Activated naive CD4-positive, alpha-beta T cell treated with anti-CD3 and anti-CD28 coated beads, Interleukin-2, amount 50 U/mL, for 72 hours (primary cell): ENCODE measurements around the gene KBTBD6. TPM values are rescaled to one million over a fixed set of nuclear protein-coding genes. Genes with fewer than 3 reads are reported as not detected.
"Not testable (repeated sequence)": the region's sequence is repeated elsewhere in the genome, so short reads cannot be mapped to it uniquely, and the experiment has no call there.

Experiments
- ATAC-seq, 2 donors: fragments of 150-1000 bp; cut with Tn5 transposase; 2 replicates each; pipeline ENCODE4 v1.10.0; 2021; ENCODE audit warnings: mild to moderate bottlenecking in 2 of 2, moderate library complexity in 2 of 2
- DNase-seq, 2 donors: peaks; one replicate each; pipeline ENCODE4 v3.0.0; 2021 to 2022; ENCODE audit warnings: low spot score in 2 of 2
- H3K27ac Mint-ChIP-seq, 2 donors: one replicate each; pipeline ENCODE4 v1.8.0; 2022; ENCODE audit warnings: mild to moderate bottlenecking in 2 of 2, mixed read lengths in 2 of 2
- H3K36me3 Mint-ChIP-seq, 2 donors: one replicate each; pipeline ENCODE4 v1.8.0; 2022; ENCODE audit warnings: mixed read lengths in 2 of 2
- H3K9me3 Mint-ChIP-seq, 2 donors: one replicate each; pipeline ENCODE4 v1.8.0; 2022; ENCODE audit warnings: mixed read lengths in 2 of 2
- total RNA-seq, 2 donors: library from RNA; stranded (reverse); gene quantifications; one replicate each; pipeline ENCODE4 v1.2.3, GENCODE V29; 2022

Gene KBTBD6
- total RNA-seq, 2 donors from 2014 or later = 5.0 to 5.5 TPM

- Mint-ChIP-seq H3K36me3 (no peaks in the 10 kb centered on the region), H3K9me3 (no peaks in the 10 kb centered on the region), H3K27ac (no peak overlapping the region)
- ATAC-seq = no peak
- no peak for DNase-seq
Measured at GRCh38 chr13:41099986-41100385, 32.6 kb downstream of the KBTBD6 start.

DNA sequence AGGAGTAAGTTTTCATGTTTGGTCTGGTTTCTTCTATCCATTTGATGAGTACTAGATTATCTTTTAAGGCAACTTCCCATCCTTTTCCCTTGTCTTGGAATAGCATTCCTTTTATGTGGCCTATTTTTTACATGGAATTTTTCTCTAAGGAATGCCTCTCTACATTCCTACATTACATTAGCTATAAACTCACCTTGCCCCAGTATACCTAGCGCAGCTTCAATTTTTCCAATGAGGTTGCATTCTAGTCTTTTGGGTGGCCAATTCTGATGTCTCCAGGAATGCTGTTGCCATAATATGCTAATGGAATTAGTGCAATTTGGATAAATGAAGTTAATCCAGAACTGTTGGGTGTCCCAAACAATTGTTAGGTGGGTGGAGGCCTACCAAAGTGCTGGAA is 33.8 kb downstream of the KBTBD6 start:
- Mint-ChIP-seq H3K9me3 (no peaks in the 10 kb centered on the region), H3K36me3 (no peaks in the 10 kb centered on the region), H3K27ac (no peak overlapping the region)
- DNase-seq = no peak
- no peak for ATAC-seq

DNA sequence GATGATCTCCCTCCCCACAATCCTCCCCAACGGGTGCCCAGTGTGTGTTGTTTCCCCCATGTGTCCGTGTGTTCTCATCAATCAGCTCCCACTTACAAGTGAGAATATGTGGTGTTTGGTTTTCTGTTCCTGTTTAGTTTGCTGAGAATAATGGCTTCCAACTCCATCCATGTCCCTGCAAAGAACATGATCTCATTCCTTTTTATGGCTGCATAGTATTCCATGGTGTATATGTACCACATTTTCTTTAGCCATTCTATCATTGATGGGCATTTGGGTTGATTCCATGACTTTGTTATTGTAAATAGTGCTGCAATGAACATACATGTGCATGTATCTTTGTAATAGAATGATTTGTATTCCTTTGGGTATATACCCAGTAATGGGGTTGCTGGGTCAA is 36.9 kb downstream of the KBTBD6 start:
- not testable (repeated sequence) for H3K9me3 Mint-ChIP-seq, ATAC-seq, DNase-seq, H3K27ac Mint-ChIP-seq, H3K36me3 Mint-ChIP-seq

GRCh38 chr13:41085961-41086585 is 46.5 kb downstream of the KBTBD6 start:
- Mint-ChIP-seq H3K9me3 (peaks cover 0 to 8% of the 10 kb centered on the region in 2 donors), H3K27ac (no peak overlapping the region), H3K36me3 (peaks cover 0 to 6% of the 10 kb centered on the region in 2 donors)
- DNase-seq (no peak), ATAC-seq (no peak)

DNA sequence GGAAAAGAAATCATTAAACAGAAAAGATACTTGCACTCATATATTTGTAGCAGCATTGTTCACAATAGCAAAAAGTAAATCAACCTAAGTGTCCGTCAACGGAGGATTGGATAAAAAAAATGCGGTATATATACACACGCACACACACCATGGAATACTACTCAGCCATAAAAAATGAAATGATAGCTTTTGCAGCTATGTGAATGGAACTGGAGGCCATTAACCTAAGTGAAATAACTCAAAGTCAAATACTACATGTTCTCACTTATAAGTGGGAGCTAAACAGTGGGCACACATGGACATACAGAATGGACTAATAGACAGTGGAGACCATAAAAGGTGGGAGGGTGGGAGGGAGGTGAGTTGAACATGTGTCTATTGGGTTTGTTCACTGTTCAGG is 52.9 kb downstream of the KBTBD6 start:
- DNase-seq (no peak), ATAC-seq (no peak)
- Mint-ChIP-seq H3K27ac (no peak overlapping the region), H3K36me3 (peaks cover 22 to 43% of the 10 kb centered on the region in 2 donors), H3K9me3 (no peaks in the 10 kb centered on the region)

Other genes with a start within 250 kb of the KBTBD6 start
- gene ELF1, start 113.5 kb downstream of the KBTBD6 start, total RNA-seq = 10 to 100 TPM; 62.0 to 86.2 TPM
- 10 to 100 TPM in 1 of 2 donors, 1 to 10 TPM in 1; 5.5 to 11.4 TPM for gene WBP4, start 71.3 kb downstream of the KBTBD6 start, total RNA-seq
- 1 to 10 TPM; 3.6 to 4.6 TPM for gene KBTBD7, start 61.8 kb upstream of the KBTBD6 start, total RNA-seq
- 10 to 100 TPM; 25.8 to 39.1 TPM for gene MTRF1, start 130.8 kb upstream of the KBTBD6 start, total RNA-seq
- 10 to 100 TPM; 31.6 to 41.2 TPM for gene NAA16, start 178.5 kb upstream of the KBTBD6 start, total RNA-seq